ENCODE measurements around the gene COX4I2. TPM values are rescaled to one million over a fixed set of nuclear protein-coding genes. Genes with fewer than 3 reads are reported as not detected.

Gene COX4I2
- total RNA-seq, 4 donors from 2014 or later, result 2.1 to 14.2 (median 7.1) TPM

GRCh38 chr20:31671324-31671723, 33.6 kb downstream of the COX4I2 start:
- no peak for DNase-seq (ENCODE audit: extremely low spot score)
- peak overlapping the region; percentile 80 to 88 (median 86) for H3K27ac ChIP-seq (replicated peaks in 1 of 4)
- intact Hi-C loops (cut with DNase I), result loop anchor here (5.0 kb wide), 1 partner anchor 36 kb away; no protein-coding TSS in a partner anchor
- 90% methylated on average over 2 of the region's 2 CpGs for WGBS
- peaks cover 4 to 9% (median 6%) of the 10 kb centered on the region in 4 donors for H3K36me3 ChIP-seq
- no peaks in the 10 kb centered on the region for H3K27me3 ChIP-seq
- no peak for TF ChIP-seq POLR2AphosphoS5 (IDR thresholded peaks at IDR 0.05)
- no peak for TF ChIP-seq EP300 (IDR thresholded peaks at IDR 0.05)
- no peak for TF ChIP-seq POLR2A (IDR thresholded peaks at IDR 0.05; ENCODE audit: low read depth)
- TF ChIP-seq CTCF (IDR thresholded peaks at IDR 0.05), result no peak
- no peaks in the 10 kb centered on the region for H3K9me3 ChIP-seq
- no peak overlapping the region for H3K4me3 ChIP-seq
- H3K4me1 ChIP-seq, result peaks cover 95 to 100% (median 99%) of the 10 kb centered on the region in 4 donors

- no peak for TF ChIP-seq POLR2AphosphoS5 (IDR thresholded peaks at IDR 0.05)
- TF ChIP-seq CTCF (IDR thresholded peaks at IDR 0.05), result no peak
- TF ChIP-seq POLR2A (IDR thresholded peaks at IDR 0.05; ENCODE audit: low read depth), result no peak
- no peak for TF ChIP-seq EP300 (IDR thresholded peaks at IDR 0.05)
- Histone ChIP-seq H3K27me3 (no peaks in the 10 kb centered on the region), H3K27ac (replicated peaks in 1 of 4) (peak overlapping the region; percentile 80 to 88 (median 86)), H3K9me3 (no peaks in the 10 kb centered on the region), H3K36me3 (peaks cover 0 to 19% (median 14%) of the 10 kb centered on the region in 4 donors), H3K4me3 (no peak overlapping the region), H3K4me1 (peaks cover 95 to 99% (median 97%) of the 10 kb centered on the region in 4 donors)
- DNase-seq (ENCODE audit: extremely low spot score), result no peak
- intact Hi-C loops (cut with DNase I), result loop anchor here (5.0 kb wide), 1 partner anchor 34 kb away; no protein-coding TSS in a partner anchor
These were observed 35.7 kb downstream of the COX4I2 start for GRCh38 chr20:31673435-31673834.

- 68% methylated on average over 2 of the region's 2 CpGs for WGBS
- Histone ChIP-seq H3K9me3 (no peaks in the 10 kb centered on the region), H3K27me3 (no peaks in the 10 kb centered on the region), H3K4me3 (no peak overlapping the region), H3K4me1 (peaks cover 95 to 99% (median 97%) of the 10 kb centered on the region in 4 donors), H3K36me3 (peaks cover 0 to 22% (median 17%) of the 10 kb centered on the region in 4 donors), H3K27ac (replicated peaks in 1 of 4) (peak overlapping the region; percentile 68 to 88 (median 82))
- TF ChIP-seq EP300 (IDR thresholded peaks at IDR 0.05), result no peak
- TF ChIP-seq POLR2A (IDR thresholded peaks at IDR 0.05; ENCODE audit: low read depth), result no peak
- TF ChIP-seq CTCF (IDR thresholded peaks at IDR 0.05), result no peak
- TF ChIP-seq POLR2AphosphoS5 (IDR thresholded peaks at IDR 0.05), result no peak
- intact Hi-C loops (cut with DNase I), result loop anchor here (5.0 kb wide), 1 partner anchor 33 kb away; no protein-coding TSS in a partner anchor
- DNase-seq (ENCODE audit: extremely low spot score), result no peak
These were observed 36.3 kb downstream of the COX4I2 start for GRCh38 chr20:31673943-31674463.

GRCh38 chr20:31674895-31675827, 37.4 kb downstream of the COX4I2 start:
- Histone ChIP-seq H3K4me1 (peaks cover 94 to 99% (median 95%) of the 10 kb centered on the region in 4 donors), H3K27me3 (no peaks in the 10 kb centered on the region), H3K27ac (replicated peaks in 1 of 4) (peak overlapping the region; percentile 68 to 88 (median 82)), H3K4me3 (peak overlapping the region in 1 of 4 donors; percentile 18), H3K9me3 (no peaks in the 10 kb centered on the region), H3K36me3 (peaks cover 0 to 33% (median 21%) of the 10 kb centered on the region in 4 donors)
- peak; percentile 64 to 77 for TF ChIP-seq POLR2AphosphoS5 (IDR thresholded peaks at IDR 0.05)
- no peak for TF ChIP-seq POLR2A (IDR thresholded peaks at IDR 0.05; ENCODE audit: low read depth)
- DNase-seq (ENCODE audit: extremely low spot score), result no peak
- intact Hi-C loops (cut with DNase I), result loop anchor here (5.0 kb wide), 1 partner anchor 32 kb away; no protein-coding TSS in a partner anchor
- WGBS, result 66% methylated on average over 10 of the region's 10 CpGs

Measured in esophagus muscularis mucosa (tissue), 4 donors.